ENCODE data around the gene ZNF710. TPM values are rescaled to one million over a fixed set of nuclear protein-coding genes. Genes with fewer than 3 reads are reported as not detected.

The ZNF710 gene
- polyA plus RNA-seq, 1 of the 3 experiments (the other 2 are of a cell fraction) = 2.7 TPM

DNA sequence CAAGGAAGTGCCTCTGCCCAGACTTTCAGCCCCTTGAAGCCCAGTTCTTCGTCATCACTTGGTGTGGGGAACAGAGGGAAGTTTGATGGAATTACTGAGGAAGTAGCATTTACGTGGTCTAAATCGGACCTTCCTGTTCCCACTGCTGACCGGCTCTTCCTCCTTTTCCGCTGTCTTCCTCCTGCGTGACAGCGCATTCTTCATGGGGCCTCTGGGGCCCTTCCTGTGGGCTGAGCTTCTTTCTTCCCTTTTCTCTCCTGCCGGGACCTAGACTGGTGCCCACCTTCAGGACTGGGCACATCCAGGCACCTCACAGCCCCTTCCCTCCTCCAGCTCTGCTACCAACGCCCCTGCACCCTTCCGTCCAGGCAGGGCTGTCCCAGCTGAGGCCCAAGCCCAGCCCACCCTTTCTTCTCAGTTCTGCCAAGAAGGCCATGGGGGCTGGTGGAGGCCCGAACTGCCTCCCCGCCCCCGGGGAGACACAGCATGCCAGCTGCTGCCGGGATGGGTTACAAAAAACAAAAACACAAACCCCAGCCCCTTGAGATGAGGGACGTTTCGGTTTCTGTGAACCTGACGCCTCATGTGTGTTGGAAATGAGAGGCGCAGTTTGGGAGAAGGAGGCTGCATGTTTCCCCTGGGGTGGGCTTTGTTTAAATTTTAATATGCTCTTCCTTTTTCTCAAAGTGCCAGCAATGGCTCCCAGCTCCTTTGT lies 19.1 kb downstream of the ZNF710 start:
- Histone ChIP-seq H3K4me1 (ENCODE audit: control insufficient read depth in 1 of 2, insufficient read depth in 2 of 2, low read depth in 1 of 2, low read length in 1 of 2) (no peaks in the 10 kb centered on the region), H3F3A (replicated peaks; ENCODE audit: insufficient read depth) (no peaks in the 10 kb centered on the region), H2AFZ (ENCODE audit: low read depth) (no peak overlapping the region), H3K36me3 (replicated peaks in 1 of 2; ENCODE audit: control insufficient read depth in 1 of 2, insufficient read depth in 2 of 2, low read length in 1 of 2) (no peaks in the 10 kb centered on the region), H3K9me2 (no peaks in the 10 kb centered on the region), H3K27ac (ENCODE audit: low read depth in 2 of 2, low read length in 1 of 2) (no peak overlapping the region), H3K9me3 (no peaks in the 10 kb centered on the region), H3K27me3 (ENCODE audit: insufficient read depth) (no peaks in the 10 kb centered on the region), H3K4me3 (ENCODE audit: low read depth in 2 of 2, low read length in 1 of 2) (no peak overlapping the region), H3K4me2 (no peak overlapping the region), H3K9ac (no peak overlapping the region), H4K20me1 (ENCODE audit: insufficient read depth) (no peaks in the 10 kb centered on the region), H3K79me2 (ENCODE audit: insufficient read depth) (peaks cover 7% of the 10 kb centered on the region; the same call in 1 of the 2 replicates)
- no peak for TF ChIP-seq POLR2AphosphoS5 (IDR thresholded peaks at IDR 0.05; ENCODE audit: low read depth, low read length)
- CTCF ChIA-PET = interaction anchor here (0.9 to 1.8 kb wide), 4 partner anchors 18 to 259 kb away, joined by 3 to 6 read pairs (median 3); no protein-coding TSS in a partner anchor
- no peak for DNase-seq
- 89% methylated on average over 18 of the region's 18 CpGs for WGBS (ENCODE audit: low lambda C conversion rate)
- POLR2A ChIA-PET = no interaction called here

DNA sequence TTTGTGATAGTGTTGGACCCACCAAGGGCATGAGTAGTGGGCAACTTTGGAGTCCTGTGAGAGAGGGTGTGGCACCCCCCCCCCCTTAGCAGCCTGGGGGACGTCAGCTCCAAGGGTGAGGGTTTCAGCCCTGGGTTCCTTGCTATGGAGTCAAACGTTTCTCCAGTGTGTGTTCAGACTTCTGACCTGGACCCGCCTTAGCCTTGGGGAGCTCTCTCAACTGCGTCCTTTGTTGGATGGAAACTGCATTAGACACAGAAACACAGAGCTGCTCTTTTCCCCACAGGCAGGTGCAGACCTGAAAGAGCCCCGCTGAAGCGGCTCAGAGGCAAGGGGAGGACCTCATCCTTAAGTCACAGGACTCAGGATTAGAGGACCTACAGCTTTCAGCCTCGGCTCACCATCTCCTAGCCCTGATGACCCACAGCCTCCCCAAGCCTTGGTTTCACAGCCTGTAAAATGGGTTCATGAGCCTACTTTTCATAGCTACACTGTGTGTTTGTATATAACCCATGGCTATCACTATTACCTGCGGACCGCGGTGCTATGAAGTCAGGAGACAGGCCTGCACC lies 19.9 kb downstream of the ZNF710 start:
- ChIA-PET CTCF (interaction anchor here (1.8 kb wide), 1 partner anchor 50 kb away, joined by 6 read pairs; no protein-coding TSS in a partner anchor), POLR2A (no interaction called here)
- 89% methylated on average over 10 of the region's 10 CpGs for WGBS (ENCODE audit: low lambda C conversion rate)
- DNase-seq = no peak
- Histone ChIP-seq H3K36me3 (replicated peaks in 1 of 2; ENCODE audit: control insufficient read depth in 1 of 2, insufficient read depth in 2 of 2, low read length in 1 of 2) (no peaks in the 10 kb centered on the region), H3K4me1 (ENCODE audit: control insufficient read depth in 1 of 2, insufficient read depth in 2 of 2, low read depth in 1 of 2, low read length in 1 of 2) (no peaks in the 10 kb centered on the region), H4K20me1 (ENCODE audit: insufficient read depth) (no peaks in the 10 kb centered on the region), H3K4me3 (ENCODE audit: low read depth in 2 of 2, low read length in 1 of 2) (no peak overlapping the region), H3K27me3 (ENCODE audit: insufficient read depth) (no peaks in the 10 kb centered on the region), H3K79me2 (ENCODE audit: insufficient read depth) (peaks cover 7% of the 10 kb centered on the region; the same call in 1 of the 2 replicates), H3F3A (replicated peaks; ENCODE audit: insufficient read depth) (no peaks in the 10 kb centered on the region), H3K9ac (no peak overlapping the region), H2AFZ (ENCODE audit: low read depth) (no peak overlapping the region), H3K9me2 (no peaks in the 10 kb centered on the region), H3K9me3 (no peaks in the 10 kb centered on the region), H3K4me2 (no peak overlapping the region), H3K27ac (ENCODE audit: low read depth in 2 of 2, low read length in 1 of 2) (no peak overlapping the region)
- TF ChIP-seq FOXM1 (IDR thresholded peaks at IDR 0.05; ENCODE audit: low read depth) = no peak
- TF ChIP-seq, protein P1, sequence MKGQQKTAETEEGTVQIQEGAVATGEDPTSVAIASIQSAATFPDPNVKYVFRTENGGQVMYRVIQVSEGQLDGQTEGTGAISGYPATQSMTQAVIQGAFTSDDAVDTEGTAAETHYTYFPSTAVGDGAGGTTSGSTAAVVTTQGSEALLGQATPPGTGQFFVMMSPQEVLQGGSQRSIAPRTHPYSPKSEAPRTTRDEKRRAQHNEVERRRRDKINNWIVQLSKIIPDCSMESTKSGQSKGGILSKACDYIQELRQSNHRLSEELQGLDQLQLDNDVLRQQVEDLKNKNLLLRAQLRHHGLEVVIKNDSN (IDR thresholded peaks at IDR 0.05; ENCODE audit: borderline replicate concordance, low read depth) = no peak
- TF ChIP-seq, protein P2, sequence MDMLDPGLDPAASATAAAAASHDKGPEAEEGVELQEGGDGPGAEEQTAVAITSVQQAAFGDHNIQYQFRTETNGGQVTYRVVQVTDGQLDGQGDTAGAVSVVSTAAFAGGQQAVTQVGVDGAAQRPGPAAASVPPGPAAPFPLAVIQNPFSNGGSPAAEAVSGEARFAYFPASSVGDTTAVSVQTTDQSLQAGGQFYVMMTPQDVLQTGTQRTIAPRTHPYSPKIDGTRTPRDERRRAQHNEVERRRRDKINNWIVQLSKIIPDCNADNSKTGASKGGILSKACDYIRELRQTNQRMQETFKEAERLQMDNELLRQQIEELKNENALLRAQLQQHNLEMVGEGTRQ (IDR thresholded peaks at IDR 0.05; ENCODE audit: borderline replicate concordance, low read depth, low read length) = no peak

DNA sequence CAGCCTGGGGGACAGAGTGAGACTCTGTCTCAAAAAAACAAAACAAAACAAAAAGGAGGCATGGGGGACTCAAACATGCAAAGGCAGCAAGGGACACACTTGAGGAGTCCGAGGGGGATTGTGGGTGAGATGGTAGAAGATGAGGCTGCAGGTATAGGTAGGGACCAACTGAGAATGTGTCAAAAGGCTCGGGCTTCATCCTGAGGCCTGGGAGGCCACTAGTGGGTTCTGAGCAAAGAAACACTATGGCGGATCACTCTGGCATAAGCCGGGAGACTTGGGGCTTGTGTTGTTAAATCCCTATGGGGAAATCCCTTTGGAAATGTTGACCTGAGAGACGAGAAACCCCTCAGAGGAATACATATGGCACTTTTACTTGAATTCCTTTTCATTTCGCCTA lies 21.2 kb downstream of the ZNF710 start:
- H2AFZ ChIP-seq (ENCODE audit: low read depth) = no peak overlapping the region
- H3K79me2 ChIP-seq (ENCODE audit: insufficient read depth) = peaks cover 7% of the 10 kb centered on the region; the same call in 1 of the 2 replicates
- no peak overlapping the region for H3K4me3 ChIP-seq (ENCODE audit: low read depth in 2 of 2, low read length in 1 of 2)
- WGBS (ENCODE audit: low lambda C conversion rate) = 95% methylated on average over 6 of the region's 6 CpGs
- no peaks in the 10 kb centered on the region for H3K27me3 ChIP-seq (ENCODE audit: insufficient read depth)
- H3K9me2 ChIP-seq = no peaks in the 10 kb centered on the region
- no peaks in the 10 kb centered on the region for H3K9me3 ChIP-seq
- no peaks in the 10 kb centered on the region for H3K36me3 ChIP-seq (replicated peaks in 1 of 2; ENCODE audit: control insufficient read depth in 1 of 2, insufficient read depth in 2 of 2, low read length in 1 of 2)
- no peaks in the 10 kb centered on the region for H3F3A ChIP-seq (replicated peaks; ENCODE audit: insufficient read depth)
- no peaks in the 10 kb centered on the region for H4K20me1 ChIP-seq (ENCODE audit: insufficient read depth)
- ChIA-PET POLR2A (interaction anchor here (0.7 kb wide), 1 partner anchor 19 kb away, joined by 4 read pairs; no protein-coding TSS in a partner anchor), CTCF (interaction anchor here (1.8 kb wide), 1 partner anchor 49 kb away, joined by 6 read pairs; no protein-coding TSS in a partner anchor)
- no peak overlapping the region for H3K4me2 ChIP-seq
- H3K27ac ChIP-seq (ENCODE audit: low read depth in 2 of 2, low read length in 1 of 2) = no peak overlapping the region
- DNase-seq = no peak
- no peak overlapping the region for H3K9ac ChIP-seq
- no peaks in the 10 kb centered on the region for H3K4me1 ChIP-seq (ENCODE audit: control insufficient read depth in 1 of 2, insufficient read depth in 2 of 2, low read depth in 1 of 2, low read length in 1 of 2)
- TF ChIP-seq, protein P3, sequence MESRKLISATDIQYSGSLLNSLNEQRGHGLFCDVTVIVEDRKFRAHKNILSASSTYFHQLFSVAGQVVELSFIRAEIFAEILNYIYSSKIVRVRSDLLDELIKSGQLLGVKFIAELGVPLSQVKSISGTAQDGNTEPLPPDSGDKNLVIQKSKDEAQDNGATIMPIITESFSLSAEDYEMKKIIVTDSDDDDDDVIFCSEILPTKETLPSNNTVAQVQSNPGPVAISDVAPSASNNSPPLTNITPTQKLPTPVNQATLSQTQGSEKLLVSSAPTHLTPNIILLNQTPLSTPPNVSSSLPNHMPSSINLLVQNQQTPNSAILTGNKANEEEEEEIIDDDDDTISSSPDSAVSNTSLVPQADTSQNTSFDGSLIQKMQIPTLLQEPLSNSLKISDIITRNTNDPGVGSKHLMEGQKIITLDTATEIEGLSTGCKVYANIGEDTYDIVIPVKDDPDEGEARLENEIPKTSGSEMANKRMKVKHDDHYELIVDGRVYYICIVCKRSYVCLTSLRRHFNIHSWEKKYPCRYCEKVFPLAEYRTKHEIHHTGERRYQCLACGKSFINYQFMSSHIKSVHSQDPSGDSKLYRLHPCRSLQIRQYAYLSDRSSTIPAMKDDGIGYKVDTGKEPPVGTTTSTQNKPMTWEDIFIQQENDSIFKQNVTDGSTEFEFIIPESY (IDR thresholded peaks at IDR 0.05; ENCODE audit: borderline replicate concordance, low read depth) = no peak
- TF ChIP-seq, protein P1 (IDR thresholded peaks at IDR 0.05; ENCODE audit: borderline replicate concordance, low read depth) = no peak
- no peak for TF ChIP-seq EP300 (IDR thresholded peaks at IDR 0.05; ENCODE audit: borderline replicate concordance in 1 of 2, low read depth in 1 of 2, low read length in 1 of 2)
- no peak for TF ChIP-seq MXI1 (IDR thresholded peaks at IDR 0.05; ENCODE audit: low read depth, low read length)
- TF ChIP-seq RCOR1 (IDR thresholded peaks at IDR 0.05; ENCODE audit: low read length) = no peak
- TF ChIP-seq FOSL2 (IDR thresholded peaks at IDR 0.05; ENCODE audit: borderline replicate concordance, low read depth) = no peak
- no peak for TF ChIP-seq TAF1 (IDR thresholded peaks at IDR 0.05; ENCODE audit: borderline replicate concordance, low read depth, low read length)
- no peak for TF ChIP-seq MEF2A (IDR thresholded peaks at IDR 0.05; ENCODE audit: borderline replicate concordance, low read depth)
- no peak for TF ChIP-seq GATA2 (CRISPR knock-in tag; IDR thresholded peaks at IDR 0.05)
- TF ChIP-seq, protein P4, sequence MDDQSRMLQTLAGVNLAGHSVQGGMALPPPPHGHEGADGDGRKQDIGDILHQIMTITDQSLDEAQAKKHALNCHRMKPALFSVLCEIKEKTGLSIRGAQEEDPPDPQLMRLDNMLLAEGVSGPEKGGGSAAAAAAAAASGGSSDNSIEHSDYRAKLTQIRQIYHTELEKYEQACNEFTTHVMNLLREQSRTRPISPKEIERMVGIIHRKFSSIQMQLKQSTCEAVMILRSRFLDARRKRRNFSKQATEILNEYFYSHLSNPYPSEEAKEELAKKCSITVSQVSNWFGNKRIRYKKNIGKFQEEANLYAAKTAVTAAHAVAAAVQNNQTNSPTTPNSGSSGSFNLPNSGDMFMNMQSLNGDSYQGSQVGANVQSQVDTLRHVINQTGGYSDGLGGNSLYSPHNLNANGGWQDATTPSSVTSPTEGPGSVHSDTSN (IDR thresholded peaks at IDR 0.05) = no peak
